A673 (cell line): ENCODE data around the gene NOSTRIN. TPM values are rescaled to one million over a fixed set of nuclear protein-coding genes. Genes with fewer than 3 reads are reported as not detected.

Experiments
- BruUV-seq: library from RNA; stranded (reverse); fragments of 400-500 nt; replicated peaks from 2 replicates; lab custom pipeline; 2021; lab: Mats Ljungman, UMichigan
- CTCF ChIA-PET: fragments of 300-600 bp; sonication (Branson Sonifier 250); formaldehyde crosslinking; loops from one replicate; lab custom pipeline; 2022; ENCODE audit warnings: antibody characterized with exemption; lab: Charles Lee
- POLR2A ChIA-PET: fragments of 300-600 bp; sonication (Branson Sonifier 250); formaldehyde crosslinking; loops from one replicate; lab custom pipeline; 2022; ENCODE audit warnings: antibody characterized with exemption; ENCODE audit not compliant: low non-redundant PET; lab: Charles Lee
- DNase-seq: peaks from one replicate; pipeline ENCODE4 v3.0.0-alpha.2; 2015; ENCODE audit warnings: low spot score
- H3K27ac ChIP-seq: fragments of 200-600 bp; sonication (generic); 2 replicates; pipeline ENCODE4 v1.5.1; 2016; ENCODE audit warnings: mixed run types, low read depth, mild to moderate bottlenecking, mixed read lengths, antibody characterized with exemption, low read length; ENCODE audit not compliant: poor library complexity, severe bottlenecking
- H3K27me3 ChIP-seq: fragments of 200-600 bp; sonication (generic); replicated peaks from 2 replicates; pipeline ENCODE4 v1.6.1; 2017; ENCODE audit warnings: mixed run types, low read depth, mild to moderate bottlenecking, mixed read lengths, antibody characterized with exemption, low read length; ENCODE audit not compliant: insufficient read depth, poor library complexity
- H3K36me3 ChIP-seq: fragments of 200-600 bp; sonication (generic); 2 replicates; pipeline ENCODE4 v1.6.1; 2016; ENCODE audit warnings: mixed run types, mild to moderate bottlenecking, mixed read lengths, antibody characterized with exemption, low read length; ENCODE audit not compliant: insufficient read depth, poor library complexity, severe bottlenecking
- H3K4me1 ChIP-seq: fragments of 200-600 bp; sonication (generic); 2 replicates; pipeline ENCODE4 v1.6.1; 2017; ENCODE audit warnings: mixed run types, mild to moderate bottlenecking, mixed read lengths, antibody characterized with exemption, low read length; ENCODE audit not compliant: insufficient read depth, poor library complexity, severe bottlenecking
- H3K4me3 ChIP-seq: fragments of 200-600 bp; sonication (generic); 2 replicates; pipeline ENCODE4 v1.5.1; 2016; ENCODE audit warnings: low read depth, mixed run types, mild to moderate bottlenecking, mixed read lengths, low read length; ENCODE audit not compliant: poor library complexity, severe bottlenecking
- H3K9me3 ChIP-seq: fragments of 200-600 bp; sonication (generic); 2 replicates; pipeline ENCODE4 v1.6.1; 2016; ENCODE audit warnings: mixed run types, low read depth, mild to moderate bottlenecking, mixed read lengths, antibody characterized with exemption, low read length; ENCODE audit not compliant: poor library complexity, severe bottlenecking
- EZH2 ChIP-seq: fragments of 200-600 bp; sonication (generic); IDR thresholded peaks from 2 replicates; pipeline ENCODE4 v1.6.1; 2017; ENCODE audit warnings: borderline replicate concordance, low read depth, mild to moderate bottlenecking, mixed read lengths, antibody characterized with exemption, low read length; ENCODE audit not compliant: poor library complexity, severe bottlenecking
- intact Hi-C: fragments of 100-400 bp; cut with micrococcal nuclease; formaldehyde crosslinking; loops from one replicate; pipeline ENCODE4 v1.10.0; 2022; ENCODE audit not compliant: unreplicated experiment
- total RNA-seq: library from RNA; stranded (reverse); gene quantifications from 2 replicates; pipeline ENCODE4 v1.2.3, GENCODE V29; 2021
- TF ChIP-seq, protein P1 (sequence below): fragments of 300-800, 200-600 bp; sonication (generic); conservative IDR thresholded peaks from 2 replicates; pipeline ENCODE4 v1.5.1; 2017; ENCODE audit warnings: low read depth, mild to moderate bottlenecking, antibody characterized with exemption, low read length, moderate library complexity, mixed read lengths

NOSTRIN gene
- total RNA-seq, 1 experiment from 2014 or later: not detected

DNA sequence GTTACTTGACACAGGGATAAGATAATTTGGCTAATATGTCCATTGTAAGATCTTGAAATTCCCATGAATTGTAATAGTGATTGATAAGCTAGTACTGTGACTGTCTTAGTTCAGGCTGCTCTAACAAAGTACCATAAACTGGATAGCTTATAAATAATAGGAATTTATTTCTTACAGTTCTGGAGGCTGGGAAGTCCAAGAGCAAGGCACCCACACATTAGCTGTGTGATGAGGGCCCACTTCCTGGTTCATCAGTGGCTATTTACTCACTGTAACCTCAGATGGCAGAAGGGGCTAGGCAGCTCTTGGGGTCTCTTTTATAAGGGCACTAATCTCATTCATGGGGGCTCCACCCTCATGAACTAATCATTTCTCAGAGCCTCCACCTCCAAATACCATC is 28.5 kb downstream of the NOSTRIN start:
- CTCF ChIA-PET: no interaction called here
- H3K4me1 ChIP-seq: no peaks in the 10 kb centered on the region
- no peak overlapping the region for H3K27ac ChIP-seq
- DNase-seq: no peak
- no peaks in the 10 kb centered on the region for H3K36me3 ChIP-seq
- H3K27me3 ChIP-seq: no peaks in the 10 kb centered on the region
- no peak overlapping the region for H3K4me3 ChIP-seq
- POLR2A ChIA-PET: no interaction called here
- intact Hi-C loops: no loop called here
- no peaks in the 10 kb centered on the region for H3K9me3 ChIP-seq
- TF ChIP-seq, protein P1, sequence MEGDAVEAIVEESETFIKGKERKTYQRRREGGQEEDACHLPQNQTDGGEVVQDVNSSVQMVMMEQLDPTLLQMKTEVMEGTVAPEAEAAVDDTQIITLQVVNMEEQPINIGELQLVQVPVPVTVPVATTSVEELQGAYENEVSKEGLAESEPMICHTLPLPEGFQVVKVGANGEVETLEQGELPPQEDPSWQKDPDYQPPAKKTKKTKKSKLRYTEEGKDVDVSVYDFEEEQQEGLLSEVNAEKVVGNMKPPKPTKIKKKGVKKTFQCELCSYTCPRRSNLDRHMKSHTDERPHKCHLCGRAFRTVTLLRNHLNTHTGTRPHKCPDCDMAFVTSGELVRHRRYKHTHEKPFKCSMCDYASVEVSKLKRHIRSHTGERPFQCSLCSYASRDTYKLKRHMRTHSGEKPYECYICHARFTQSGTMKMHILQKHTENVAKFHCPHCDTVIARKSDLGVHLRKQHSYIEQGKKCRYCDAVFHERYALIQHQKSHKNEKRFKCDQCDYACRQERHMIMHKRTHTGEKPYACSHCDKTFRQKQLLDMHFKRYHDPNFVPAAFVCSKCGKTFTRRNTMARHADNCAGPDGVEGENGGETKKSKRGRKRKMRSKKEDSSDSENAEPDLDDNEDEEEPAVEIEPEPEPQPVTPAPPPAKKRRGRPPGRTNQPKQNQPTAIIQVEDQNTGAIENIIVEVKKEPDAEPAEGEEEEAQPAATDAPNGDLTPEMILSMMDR: no peak
- no peak for TF ChIP-seq EZH2
- no TSS peak for BruUV-seq

DNA sequence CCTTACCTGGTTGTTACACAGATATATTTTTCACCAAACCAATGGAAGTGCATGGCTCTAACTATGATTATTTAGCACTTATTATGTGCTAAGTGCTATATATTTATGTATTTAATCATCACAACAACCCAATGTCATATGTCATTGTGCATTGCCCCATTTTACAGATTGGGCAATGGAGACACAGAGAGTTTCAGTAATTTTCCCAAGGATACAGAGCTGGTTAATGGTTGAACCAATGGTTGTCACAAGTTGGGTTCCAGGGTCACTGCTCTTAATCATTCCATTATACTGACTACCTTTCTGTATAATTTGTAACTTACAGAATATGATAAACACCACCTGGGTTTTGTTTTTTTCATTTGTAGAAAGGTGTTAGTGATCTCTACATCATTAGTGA is 29.2 kb downstream of the NOSTRIN start:
- no TSS peak for BruUV-seq
- H3K9me3 ChIP-seq: no peaks in the 10 kb centered on the region
- no peak overlapping the region for H3K4me3 ChIP-seq
- no peaks in the 10 kb centered on the region for H3K4me1 ChIP-seq
- no peak overlapping the region for H3K27ac ChIP-seq
- TF ChIP-seq, protein P1: no peak
- TF ChIP-seq EZH2: no peak
- ChIA-PET CTCF (no interaction called here), POLR2A (no interaction called here)
- no peak for DNase-seq
- intact Hi-C loops: no loop called here
- no peaks in the 10 kb centered on the region for H3K36me3 ChIP-seq
- H3K27me3 ChIP-seq: no peaks in the 10 kb centered on the region

DNA sequence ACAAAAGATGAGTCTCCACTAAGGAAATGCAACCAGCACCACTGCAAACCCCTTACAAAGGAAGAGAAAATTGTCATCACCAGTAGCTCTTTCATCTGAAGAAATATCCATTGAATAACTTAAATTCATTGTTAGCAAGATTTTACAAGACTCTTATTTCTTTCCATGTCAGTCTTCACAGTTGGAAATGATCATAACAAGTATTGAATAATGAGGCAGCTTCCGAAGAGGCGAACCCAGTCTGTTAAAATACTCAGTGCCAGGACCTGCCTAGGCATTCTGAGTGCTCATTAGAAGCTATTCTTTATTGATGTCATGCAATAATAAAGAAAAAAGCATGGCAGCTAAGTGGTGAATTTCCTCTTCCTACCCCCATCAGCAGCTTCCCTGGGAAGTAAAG is 33.5 kb downstream of the NOSTRIN start:
- TF ChIP-seq, protein P1: no peak
- TF ChIP-seq EZH2: no peak
- intact Hi-C loops: no loop called here
- DNase-seq: peak; percentile 57
- H3K9me3 ChIP-seq: no peaks in the 10 kb centered on the region
- CTCF ChIA-PET: interaction anchor here (0.6 kb wide), 1 partner anchor 63 kb away, joined by 3 read pairs; no protein-coding TSS in a partner anchor
- no peak overlapping the region for H3K4me3 ChIP-seq
- no peaks in the 10 kb centered on the region for H3K27me3 ChIP-seq
- H3K4me1 ChIP-seq: no peaks in the 10 kb centered on the region
- no peak overlapping the region for H3K27ac ChIP-seq
- POLR2A ChIA-PET: no interaction called here
- H3K36me3 ChIP-seq: no peaks in the 10 kb centered on the region
- no TSS peak for BruUV-seq
